GM23338 (cell line): ENCODE results near the gene NFYA.

Experiments used
- CREB1 ChIP-seq: fragments of 250-450 bp; sonication (Bioruptor Pico); IDR thresholded peaks from 2 replicates; pipeline ENCODE4 v1.5.0; 2020; ENCODE audit warnings: low read depth, mild to moderate bottlenecking, moderate library complexity
- CTCF ChIP-seq, 2 experiments: fragments of 200-600 bp in 1 of 2; sonication (generic) in 1 of 2; conservative IDR thresholded peaks; 2 replicates each; pipeline versions ENCODE4 v1.5.1 to v1.6.1; 2016 to 2017; ENCODE audit warnings: antibody characterized with exemption in 2 of 2, low read depth in 2 of 2, mild to moderate bottlenecking in 2 of 2, moderate library complexity in 1 of 2
- ETS1 ChIP-seq: IDR thresholded peaks from 2 replicates; pipeline ENCODE4 v1.6.1; 2016; ENCODE audit warnings: antibody characterized with exemption
- EZH2 ChIP-seq: fragments of 200-600 bp; sonication (generic); IDR thresholded peaks from one replicate; pipeline ENCODE4 v1.8.0; 2017; ENCODE audit warnings: antibody characterized with exemption, mild to moderate bottlenecking, low read depth; ENCODE audit not compliant: unreplicated experiment
- EZH2phosphoT487 ChIP-seq: fragments of 200-600 bp; sonication (generic); IDR thresholded peaks from one replicate; pipeline ENCODE4 v1.8.1; 2018; ENCODE audit warnings: antibody characterized with exemption; ENCODE audit not compliant: unreplicated experiment
- JUNB ChIP-seq: IDR thresholded peaks from one replicate; pipeline ENCODE4 v1.6.1; 2016; ENCODE audit warnings: antibody characterized with exemption; ENCODE audit not compliant: unreplicated experiment
- POLR2AphosphoS5 ChIP-seq: IDR thresholded peaks from 2 replicates; pipeline ENCODE4 v1.6.1; 2016; ENCODE audit warnings: antibody characterized with exemption, low read depth
- REST ChIP-seq: IDR thresholded peaks from one replicate; pipeline ENCODE4 v1.6.1; 2018; ENCODE audit warnings: antibody characterized with exemption; ENCODE audit not compliant: unreplicated experiment
- STAT1 ChIP-seq: IDR thresholded peaks from one replicate; pipeline ENCODE4 v1.6.1; 2016; ENCODE audit warnings: antibody characterized with exemption; ENCODE audit not compliant: unreplicated experiment
- ZNF114 ChIP-seq: fragments of 250-450 bp; sonication (Bioruptor Pico); IDR thresholded peaks from 2 replicates; pipeline ENCODE4 v1.5.0; 2020; ENCODE audit warnings: mild to moderate bottlenecking, moderate library complexity
- ZNF331 ChIP-seq: fragments of 250-450 bp; sonication (Bioruptor Pico); IDR thresholded peaks from 2 replicates; pipeline ENCODE4 v1.5.0; 2020; ENCODE audit warnings: low read depth, mild to moderate bottlenecking, moderate library complexity
- ZNF462 ChIP-seq: fragments of 250-450 bp; sonication (Bioruptor Pico); IDR thresholded peaks from 2 replicates; pipeline ENCODE4 v1.5.0; 2020; ENCODE audit warnings: mild to moderate bottlenecking, moderate library complexity

- TF ChIP-seq EZH2: no peak
- no peak for TF ChIP-seq CTCF (conservative IDR thresholded peaks at IDR 0.05; ENCODE audit: low read depth in 2 of 2)
- no peak for TF ChIP-seq REST
- no peak for TF ChIP-seq JUNB
- TF ChIP-seq ZNF462: no peak
- TF ChIP-seq CREB1 (CRISPR knock-in tag): no peak
- no peak for TF ChIP-seq EZH2phosphoT487
- no peak for TF ChIP-seq POLR2AphosphoS5
- TF ChIP-seq ETS1: no peak
- no peak for TF ChIP-seq STAT1
- TF ChIP-seq ZNF331 (CRISPR knock-in tag): no peak
- no peak for TF ChIP-seq ZNF114 (CRISPR knock-in tag)
These were observed 18.3 kb downstream of the NFYA start for GRCh38 chr6:41090841-41091761.
